Measurements from ENCODE around the gene SMARCC2. TPM values are rescaled to one million over a fixed set of nuclear protein-coding genes. Genes with fewer than 3 reads are reported as not detected.
A peak's percentile ranks its signal among the peaks of the same experiment; 100 is the strongest.
"Not testable (repeated sequence)": the region's sequence is repeated elsewhere in the genome, so short reads cannot be mapped to it uniquely, and the experiment has no call there.

The SMARCC2 gene
- total RNA-seq, 1 experiment from 2014 or later = 35.7 TPM

GRCh38 chr12:56121204-56121870 is 67.9 kb downstream of the SMARCC2 start:
- no peak for DNase-seq (ENCODE audit: low read depth)

GRCh38 chr12:56120158-56120846 is 69.0 kb downstream of the SMARCC2 start:
- DNase-seq (ENCODE audit: low read depth) = no peak

GRCh38 chr12:56119361-56119796 is 69.9 kb downstream of the SMARCC2 start:
- DNase-seq (ENCODE audit: low read depth) = peak; percentile 83

- no peak for DNase-seq (ENCODE audit: low read depth)
Measured at GRCh38 chr12:56118688-56119357, 70.5 kb downstream of the SMARCC2 start.

- DNase-seq (ENCODE audit: low read depth) = peak; percentile 98
Measured at GRCh38 chr12:56117778-56118687, 71.2 kb downstream of the SMARCC2 start, which contains the start of gene ZC3H10. TSS of gene ZC3H10 (plus strand) at chr12:56118266. CDS start at chr12:56120563, 2,297 bp downstream.

GRCh38 chr12:56117082-56117706 is 72.1 kb downstream of the SMARCC2 start:
- DNase-seq (ENCODE audit: low read depth) = not testable (repeated sequence)

GRCh38 chr12:56116267-56117081 is 72.8 kb downstream of the SMARCC2 start, which contains the start of gene RPL41:
TSS of gene RPL41 (plus strand) at chr12:56116633.
- peak; percentile 90 for DNase-seq (ENCODE audit: low read depth)

- peak; percentile 44 for DNase-seq (ENCODE audit: low read depth)
Measured at GRCh38 chr12:56115329-56115728, 74.0 kb downstream of the SMARCC2 start.

- DNase-seq (ENCODE audit: low read depth) = no peak
Measured at GRCh38 chr12:56114084-56114483, 75.2 kb downstream of the SMARCC2 start.

Other genes starting within 250 kb of the SMARCC2 start
- 0.84 and 1.1 TPM in 2 replicates for gene PMEL, start 223.4 kb downstream of the SMARCC2 start, total RNA-seq (2014; rRNA removed; shearing (Covaris generic))
- 54.7 and 85.4 TPM in 2 replicates for gene CDK2, start 222.7 kb downstream of the SMARCC2 start, total RNA-seq (2014; rRNA removed; shearing (Covaris generic))
- gene RAB5B, start 215.4 kb downstream of the SMARCC2 start, total RNA-seq (2014; rRNA removed; shearing (Covaris generic)) = 39.2 and 45.1 TPM in 2 replicates
- gene SUOX, start 192.2 kb downstream of the SMARCC2 start, total RNA-seq (2014; rRNA removed; shearing (Covaris generic)) = 10.7 and 13.6 TPM in 2 replicates
- 0.78 and 1.8 TPM in 2 replicates for gene IKZF4, start 168.4 kb downstream of the SMARCC2 start, total RNA-seq (2014; rRNA removed; shearing (Covaris generic))
- gene RPS26, start 147.6 kb downstream of the SMARCC2 start, total RNA-seq (2014; rRNA removed; shearing (Covaris generic)) = 1,489 and 2,299 TPM in 2 replicates
- gene ERBB3, start 109.3 kb downstream of the SMARCC2 start, total RNA-seq (2014; rRNA removed; shearing (Covaris generic)) = 3.0 and 5.4 TPM in 2 replicates
- 184 and 190 TPM in 2 replicates for gene PA2G4, start 84.9 kb downstream of the SMARCC2 start, total RNA-seq (2014; rRNA removed; shearing (Covaris generic))
- 2,792 and 3,380 TPM in 2 replicates for gene RPL41, start 72.8 kb downstream of the SMARCC2 start, total RNA-seq (2014; rRNA removed; shearing (Covaris generic))
- gene ZC3H10, start 71.2 kb downstream of the SMARCC2 start, total RNA-seq (2014; rRNA removed; shearing (Covaris generic)) = 3.1 and 3.3 TPM in 2 replicates
- 179 and 193 TPM in 2 replicates for gene ESYT1, start 61.2 kb downstream of the SMARCC2 start, total RNA-seq (2014; rRNA removed; shearing (Covaris generic))
- gene MYL6B, start 36.9 kb downstream of the SMARCC2 start, total RNA-seq (2014; rRNA removed; shearing (Covaris generic)) = 62.7 and 64.5 TPM in 2 replicates
- gene MYL6, start 31.1 kb downstream of the SMARCC2 start, total RNA-seq (2014; rRNA removed; shearing (Covaris generic)) = 3,182 and 3,310 TPM in 2 replicates
- 31.4 and 37.7 TPM in 2 replicates for gene RNF41, start 32.4 kb upstream of the SMARCC2 start, total RNA-seq (2014; rRNA removed; shearing (Covaris generic))
- gene NABP2, start 34.9 kb upstream of the SMARCC2 start, total RNA-seq (2014; rRNA removed; shearing (Covaris generic)) = 68.1 and 72.1 TPM in 2 replicates
- gene SLC39A5, start 40.6 kb upstream of the SMARCC2 start, total RNA-seq (2014; rRNA removed; shearing (Covaris generic)) = 0.36 TPM in 1 of 2 replicates, not detected in the other
- 8.7 and 10.6 TPM in 2 replicates for gene ANKRD52, start 68.9 kb upstream of the SMARCC2 start, total RNA-seq (2014; rRNA removed; shearing (Covaris generic))
- gene COQ10A, start 77.5 kb upstream of the SMARCC2 start, total RNA-seq (2014; rRNA removed; shearing (Covaris generic)) = 7.6 and 10.1 TPM in 2 replicates
- gene CS, start 110.8 kb upstream of the SMARCC2 start, total RNA-seq (2014; rRNA removed; shearing (Covaris generic)) = 89.0 and 110 TPM in 2 replicates
- 102 and 114 TPM in 2 replicates for gene CNPY2, start 126.5 kb upstream of the SMARCC2 start, total RNA-seq (2014; rRNA removed; shearing (Covaris generic))
- gene PAN2, start 144.5 kb upstream of the SMARCC2 start, total RNA-seq (2014; rRNA removed; shearing (Covaris generic)) = 23.7 and 24.0 TPM in 2 replicates
- gene IL23A, start 149.4 kb upstream of the SMARCC2 start, total RNA-seq (2014; rRNA removed; shearing (Covaris generic)) = 0.36 and 1.3 TPM in 2 replicates
- gene STAT2, start 170.6 kb upstream of the SMARCC2 start, total RNA-seq (2014; rRNA removed; shearing (Covaris generic)) = 56.0 and 65.0 TPM in 2 replicates
- gene APOF, start 173.4 kb upstream of the SMARCC2 start, total RNA-seq (2014; rRNA removed; shearing (Covaris generic)) = not detected in 2 replicates

Measured in RPMI7951 (cell line).